T-helper 1 cell treated with Interleukin-12 subunit alpha and Interleukin-12 subunit beta and Interleukin-4 antibody, amounts not matched to agents 30 μg/mL and 1 μg/mL, for 36 hours (primary cell): Measurements from ENCODE around the gene ALOX15B.

Source experiments
- H3K27ac Mint-ChIP-seq: one replicate; pipeline ENCODE4 v1.8.0; 2021; ENCODE audit warnings: mild to moderate bottlenecking, mixed read lengths
- H3K27me3 Mint-ChIP-seq: one replicate; pipeline ENCODE4 v1.8.0; 2021; ENCODE audit warnings: low read depth, mixed read lengths
- H3K36me3 Mint-ChIP-seq: one replicate; pipeline ENCODE4 v1.8.0; 2021; ENCODE audit warnings: low read depth, mixed read lengths
- H3K4me1 Mint-ChIP-seq: one replicate; pipeline ENCODE4 v1.8.0; 2021; ENCODE audit warnings: low read depth, mixed read lengths
- H3K4me3 Mint-ChIP-seq: one replicate; pipeline ENCODE4 v1.8.0; 2021; ENCODE audit warnings: mild to moderate bottlenecking, moderate library complexity, mixed read lengths
- H3K9me3 Mint-ChIP-seq: one replicate; pipeline ENCODE4 v1.8.0; 2021; ENCODE audit warnings: mixed read lengths

ALOX15B gene

GRCh38 chr17:8087075-8087951 is 48.5 kb downstream of the ALOX15B start, which contains the start of gene ALOX12B:
TSS of gene ALOX12B (minus strand) at chr17:8087716. CDS start at chr17:8087442, 274 bp downstream.
- peaks cover 14% of the 10 kb centered on the region for H3K27me3 Mint-ChIP-seq
- H3K4me1 Mint-ChIP-seq, result no peaks in the 10 kb centered on the region
- no peak within 1 kb of the TSS for H3K27ac Mint-ChIP-seq
- no peak within 1 kb of the TSS for H3K4me3 Mint-ChIP-seq
- no peaks in the 10 kb centered on the region for H3K9me3 Mint-ChIP-seq
- H3K36me3 Mint-ChIP-seq, result no peaks in the 10 kb centered on the region

- Mint-ChIP-seq H3K4me1 (no peaks in the 10 kb centered on the region), H3K9me3 (no peaks in the 10 kb centered on the region), H3K27ac (no peak overlapping the region), H3K4me3 (no peak overlapping the region), H3K36me3 (no peaks in the 10 kb centered on the region), H3K27me3 (peaks cover 14% of the 10 kb centered on the region)
These were observed 49.0 kb downstream of the ALOX15B start for GRCh38 chr17:8087952-8088230.

- H3K27ac Mint-ChIP-seq, result no peak overlapping the region
- peaks cover 6% of the 10 kb centered on the region for H3K4me1 Mint-ChIP-seq
- no peaks in the 10 kb centered on the region for H3K36me3 Mint-ChIP-seq
- H3K27me3 Mint-ChIP-seq, result peaks cover 19% of the 10 kb centered on the region
- no peak overlapping the region for H3K4me3 Mint-ChIP-seq
- H3K9me3 Mint-ChIP-seq, result no peaks in the 10 kb centered on the region
These were observed 50.9 kb downstream of the ALOX15B start for GRCh38 chr17:8089728-8090127.

- peaks cover 28% of the 10 kb centered on the region for H3K27me3 Mint-ChIP-seq
- no peaks in the 10 kb centered on the region for H3K36me3 Mint-ChIP-seq
- H3K9me3 Mint-ChIP-seq, result no peaks in the 10 kb centered on the region
- peaks cover 6% of the 10 kb centered on the region for H3K4me1 Mint-ChIP-seq
- no peak overlapping the region for H3K27ac Mint-ChIP-seq
- no peak overlapping the region for H3K4me3 Mint-ChIP-seq
These were observed 52.3 kb downstream of the ALOX15B start for GRCh38 chr17:8091033-8091687.

- no peaks in the 10 kb centered on the region for H3K36me3 Mint-ChIP-seq
- H3K9me3 Mint-ChIP-seq, result no peaks in the 10 kb centered on the region
- H3K27ac Mint-ChIP-seq, result no peak overlapping the region
- H3K27me3 Mint-ChIP-seq, result peaks cover 25% of the 10 kb centered on the region
- H3K4me3 Mint-ChIP-seq, result no peak overlapping the region
- H3K4me1 Mint-ChIP-seq, result peaks cover 6% of the 10 kb centered on the region
These were observed 56.5 kb downstream of the ALOX15B start for GRCh38 chr17:8095361-8095760.

GRCh38 chr17:8096541-8096940 is 57.7 kb downstream of the ALOX15B start:
- Mint-ChIP-seq H3K4me3 (no peak overlapping the region), H3K9me3 (no peaks in the 10 kb centered on the region), H3K4me1 (peaks cover 6% of the 10 kb centered on the region), H3K36me3 (no peaks in the 10 kb centered on the region), H3K27me3 (peaks cover 25% of the 10 kb centered on the region), H3K27ac (no peak overlapping the region)
